NCI-H146 treated with DMSO at 0.1 percent for 48 hours (cell line): ENCODE measurements around the gene PDRG1.

Experiments used
- DNase-seq: peaks from one replicate; lab custom pipeline; 2025; ENCODE audit not compliant: unreplicated experiment; lab: John Stamatoyannopoulos, UW

The PDRG1 gene

DNA sequence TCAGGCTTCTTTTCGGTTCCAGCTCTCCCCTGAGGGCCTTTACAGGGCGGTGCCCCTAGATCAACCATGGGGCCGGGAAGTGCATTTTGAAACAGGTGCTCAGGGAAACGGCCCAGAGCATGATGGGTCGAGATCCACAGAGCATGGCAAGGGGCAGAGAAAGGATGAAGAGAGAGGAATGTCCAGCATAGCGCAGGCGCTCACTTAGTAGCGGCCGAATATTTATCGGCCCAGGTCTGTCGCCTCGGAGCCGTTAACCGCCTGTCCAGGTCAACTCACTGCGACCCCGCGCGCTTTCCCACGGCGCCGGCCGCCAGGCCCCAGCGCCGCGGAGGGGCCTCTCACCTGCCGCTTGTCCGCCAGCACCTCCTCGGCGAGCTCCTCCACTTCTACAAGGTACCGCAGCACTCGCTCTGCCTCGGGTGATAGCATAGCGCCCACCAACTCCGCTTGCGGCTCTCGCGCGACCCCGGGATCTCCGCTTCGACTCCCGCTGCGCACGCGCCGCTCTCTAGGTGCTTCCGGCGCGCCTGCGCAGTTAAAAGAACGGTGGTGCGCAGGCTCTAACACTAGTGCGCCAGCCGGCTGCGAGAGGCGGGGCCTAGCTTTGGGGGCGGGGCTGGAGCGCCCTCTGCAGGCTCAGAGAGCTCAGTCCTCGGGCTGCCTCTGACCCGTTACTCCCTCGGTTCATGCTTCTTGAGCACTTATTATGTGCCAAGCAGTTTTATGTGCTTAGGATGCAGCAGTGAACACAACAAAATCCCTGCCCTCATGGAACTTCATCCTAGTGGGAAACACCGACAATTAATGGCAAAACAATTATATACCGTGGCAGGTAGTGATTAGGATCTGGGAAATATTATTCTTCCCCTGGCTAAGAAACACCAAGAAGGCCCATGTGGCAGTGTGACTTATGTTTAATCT lies at the start of gene PDRG1:
Gene PDRG1 (minus strand): TSS at position 517 of the 924 bp plus-strand sequence. CDS start 85 bp downstream, at position 432.
- DNase-seq: peak; percentile 98

DNA sequence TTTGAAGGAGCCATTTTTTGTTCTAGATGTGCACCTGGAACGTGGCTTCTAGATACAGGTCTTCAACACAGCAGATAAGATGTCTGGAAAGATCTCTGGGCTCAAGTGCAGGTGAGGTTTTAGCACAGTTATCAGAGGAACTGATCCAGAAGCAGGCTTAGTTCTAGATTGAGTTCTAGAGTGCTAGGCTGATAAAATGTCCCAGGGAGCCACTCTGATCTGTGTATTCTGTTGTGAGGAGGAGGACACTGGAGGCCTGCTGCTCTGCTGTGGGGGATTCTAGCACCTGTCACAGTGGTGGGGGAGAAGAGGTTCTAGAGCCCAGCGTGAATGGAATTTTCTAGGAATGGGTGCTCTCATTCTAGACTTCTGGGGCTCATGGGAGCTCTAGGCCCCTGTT lies 46.4 kb upstream of the PDRG1 start:
- no peak for DNase-seq

DNA sequence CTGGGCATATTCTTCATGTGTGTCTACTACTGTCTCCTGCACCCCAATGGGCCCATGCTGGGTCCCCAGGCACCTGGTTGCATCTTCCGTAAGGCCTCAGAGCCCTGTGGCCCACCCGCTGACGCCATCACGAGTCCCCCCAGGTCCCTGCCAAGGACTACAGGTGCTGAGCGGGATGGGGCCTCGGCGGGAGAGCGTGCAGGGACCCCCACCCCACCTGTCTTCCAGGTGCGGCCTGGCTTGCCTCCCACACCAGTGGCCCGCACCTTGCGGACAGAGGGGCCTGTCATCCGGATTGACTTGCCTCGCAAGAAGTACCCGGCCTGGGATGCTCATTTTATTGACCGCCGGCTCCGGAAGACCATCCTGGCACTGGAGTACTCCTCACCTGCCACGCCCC lies 45.1 kb upstream of the PDRG1 start:
- no peak for DNase-seq

DNA sequence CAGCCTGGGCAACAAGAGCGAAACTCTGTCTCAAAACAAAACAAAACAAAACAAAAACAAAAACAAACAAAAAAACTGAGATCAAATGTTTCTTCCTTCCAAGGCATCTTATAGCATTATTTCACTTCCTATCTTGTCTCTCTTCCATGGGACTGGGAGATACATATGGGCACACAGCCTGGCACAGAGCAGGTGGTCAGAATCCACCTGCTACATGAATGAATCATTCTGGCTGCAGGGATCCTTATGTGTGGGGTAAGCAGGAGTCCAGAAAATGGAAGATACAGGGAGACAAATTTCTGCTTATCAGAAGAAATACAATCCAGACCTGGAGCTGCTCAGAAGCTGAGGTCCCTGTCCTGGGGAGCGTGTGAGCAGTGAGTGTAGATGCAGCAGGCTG lies 40.2 kb upstream of the PDRG1 start:
- no peak for DNase-seq

DNA sequence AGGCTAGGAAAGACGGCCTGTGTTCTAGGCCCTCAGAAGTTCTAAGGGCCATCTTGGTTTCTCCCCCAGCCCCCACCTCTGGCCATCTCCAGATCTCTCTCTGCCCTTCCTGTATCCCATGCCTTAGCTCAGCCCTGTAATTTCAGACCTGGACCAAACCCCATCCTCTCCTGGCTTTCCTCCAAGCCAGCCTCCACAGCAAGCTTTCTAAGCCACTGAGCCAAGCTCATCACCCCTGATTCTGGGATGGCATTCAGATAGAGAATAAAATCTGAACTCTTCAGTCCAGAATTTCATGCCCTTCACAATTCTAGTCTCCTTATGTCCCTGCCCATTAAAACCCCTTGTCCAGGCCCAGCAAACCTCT lies 39.5 kb upstream of the PDRG1 start:
- no peak for DNase-seq

DNA sequence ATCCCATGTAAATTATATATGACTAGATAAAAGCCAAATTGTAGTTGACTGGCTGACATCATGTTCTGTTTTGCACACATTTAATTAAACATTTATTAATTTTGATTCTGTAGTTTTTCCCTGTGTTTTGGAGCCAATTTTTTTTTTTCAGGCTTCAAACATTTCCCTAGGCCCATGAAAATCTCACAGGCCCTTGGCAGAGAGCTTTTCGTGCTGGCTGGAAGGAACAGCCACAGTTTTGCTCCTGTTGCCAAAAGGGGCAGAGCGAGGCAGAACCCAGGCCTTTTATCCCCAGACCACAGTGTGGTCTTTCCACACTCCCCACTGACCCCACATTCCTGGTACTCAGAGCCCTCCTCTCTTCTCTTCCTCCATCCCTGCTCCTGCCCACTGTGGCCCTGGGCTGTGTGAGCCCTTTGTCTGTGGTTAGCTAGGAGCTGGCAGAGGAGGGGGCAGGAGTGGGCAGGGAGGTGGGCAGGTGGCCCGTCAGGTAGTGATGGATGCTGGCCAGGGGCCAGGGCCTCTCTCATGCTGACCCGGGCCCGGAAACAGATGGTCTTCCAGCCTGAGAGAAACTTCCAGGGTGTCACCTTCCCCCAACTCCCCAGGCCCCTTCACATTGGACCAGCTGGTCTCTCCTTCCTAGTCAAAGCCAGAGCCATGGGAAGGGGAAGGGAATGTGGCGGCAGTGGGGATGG lies 38.9 kb upstream of the PDRG1 start:
- peak; percentile 36 for DNase-seq

DNA sequence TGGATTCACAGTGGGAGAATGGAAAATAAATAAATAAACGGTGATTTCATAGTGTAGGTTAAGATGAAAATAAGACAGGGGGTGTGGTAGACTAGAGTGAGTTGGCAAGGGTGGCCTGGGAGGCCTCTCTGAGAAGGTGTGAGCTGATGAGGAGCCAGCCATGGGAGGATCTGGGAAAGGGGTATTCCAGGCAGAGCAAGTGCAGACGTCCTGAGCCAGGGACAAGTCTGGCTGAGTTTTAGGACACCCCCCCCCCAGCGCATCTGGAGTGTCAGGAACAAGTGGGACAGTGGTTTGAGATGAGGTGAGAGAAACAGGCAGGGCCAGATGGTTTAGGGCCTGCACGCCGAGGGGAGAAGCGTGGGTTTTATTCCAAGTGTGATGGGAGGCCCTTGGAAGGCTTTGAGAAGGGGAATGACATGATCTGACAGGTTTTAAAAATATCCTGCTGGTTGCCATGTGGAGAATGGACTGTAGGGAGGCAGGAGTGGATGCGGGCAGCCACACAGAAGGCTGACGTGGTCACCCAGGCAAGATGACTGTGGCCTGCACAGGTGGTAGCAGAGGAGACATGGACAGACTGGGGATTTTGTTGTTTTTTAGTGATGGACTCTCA lies 37.3 kb upstream of the PDRG1 start:
- DNase-seq: no peak

DNA sequence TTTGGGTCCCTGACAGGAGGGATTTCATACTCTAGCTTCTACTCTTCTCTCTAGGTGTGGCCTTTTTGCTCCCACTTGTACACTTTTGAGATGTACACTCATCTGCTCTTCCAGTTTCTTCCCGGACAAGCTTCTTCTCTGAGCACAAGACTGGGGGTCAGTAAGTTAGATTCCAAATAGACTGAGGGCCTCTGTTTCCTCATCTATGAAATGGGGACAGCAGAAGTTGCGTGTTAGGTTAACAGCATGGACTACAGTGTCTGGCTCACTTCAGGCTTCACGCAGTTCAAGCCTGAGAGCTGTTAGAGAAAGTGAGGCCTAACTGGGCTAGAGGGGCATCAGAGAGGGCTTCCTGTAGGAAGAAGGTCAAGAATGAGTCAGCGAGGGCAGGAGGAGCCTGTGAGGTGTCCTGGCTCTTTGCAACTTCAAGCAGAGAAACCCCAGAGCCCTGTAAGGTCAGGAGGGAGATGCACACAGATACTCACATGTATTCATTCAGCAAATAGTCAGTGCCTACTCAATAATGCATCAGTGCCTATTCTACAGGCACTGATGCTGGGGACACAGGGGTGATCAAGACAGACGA lies 36.7 kb upstream of the PDRG1 start:
- no peak for DNase-seq

DNA sequence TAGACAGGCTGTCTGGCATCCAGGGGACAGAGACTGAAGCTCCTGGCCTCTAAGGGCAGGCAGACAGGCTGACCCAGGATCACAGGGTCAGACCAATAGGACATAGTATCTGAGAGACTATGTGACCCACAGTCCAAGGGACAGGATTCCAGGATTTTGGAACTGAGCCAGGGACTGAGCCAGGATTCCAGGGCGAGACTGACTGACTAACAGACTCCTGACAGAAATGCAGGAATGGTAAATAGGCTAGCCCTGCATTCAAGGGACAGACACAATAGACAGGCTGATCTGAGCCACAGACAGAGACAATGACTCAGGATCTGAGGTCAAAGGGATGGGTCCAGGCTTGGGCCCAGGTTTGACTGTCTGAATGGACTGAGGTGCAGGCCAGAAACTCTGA lies 35.9 kb upstream of the PDRG1 start:
- DNase-seq: no peak

DNA sequence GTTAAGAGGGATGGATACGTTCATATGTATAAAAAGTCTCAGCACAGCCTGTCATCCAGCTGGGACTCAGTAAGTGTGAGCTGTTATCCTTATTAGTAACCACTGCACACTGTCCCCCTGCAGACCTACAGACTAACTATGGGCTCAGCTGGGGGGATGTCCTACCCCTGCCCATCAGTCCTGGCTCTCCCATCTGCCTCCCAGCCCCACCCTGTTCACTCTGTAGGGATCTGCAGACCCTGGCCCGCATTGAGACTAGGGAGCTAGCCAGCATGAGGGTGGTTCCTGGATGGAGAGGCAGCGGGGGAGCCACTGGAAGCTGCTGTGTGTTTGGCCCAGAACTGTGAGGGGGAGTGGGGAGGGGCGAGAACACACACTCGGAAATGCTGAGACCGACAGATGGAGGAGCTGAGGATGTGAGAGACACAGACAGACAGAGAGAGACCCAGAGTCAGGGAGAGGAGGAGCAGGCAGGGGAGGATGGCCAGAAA lies 33.2 kb upstream of the PDRG1 start:
- no peak for DNase-seq

DNA sequence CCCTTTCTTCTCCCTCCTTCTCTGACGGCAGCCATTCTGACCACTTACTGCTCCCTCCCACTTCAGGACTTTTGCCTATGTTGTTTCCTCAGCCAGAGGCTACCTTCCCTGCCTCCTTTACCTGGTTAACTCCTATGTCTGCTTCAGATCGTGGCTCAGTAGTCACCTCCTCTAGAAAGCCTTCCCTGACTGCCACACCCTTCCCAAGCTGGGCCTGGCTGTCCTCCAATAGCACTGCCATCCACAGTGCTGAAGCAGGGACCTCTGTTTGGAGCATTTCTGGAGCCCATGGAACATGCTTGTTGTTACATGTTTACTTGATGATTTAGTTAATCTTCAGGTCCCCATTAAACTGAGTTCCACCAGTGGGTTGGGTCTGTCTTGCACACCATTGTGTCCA lies 29.9 kb upstream of the PDRG1 start:
- no peak for DNase-seq

DNA sequence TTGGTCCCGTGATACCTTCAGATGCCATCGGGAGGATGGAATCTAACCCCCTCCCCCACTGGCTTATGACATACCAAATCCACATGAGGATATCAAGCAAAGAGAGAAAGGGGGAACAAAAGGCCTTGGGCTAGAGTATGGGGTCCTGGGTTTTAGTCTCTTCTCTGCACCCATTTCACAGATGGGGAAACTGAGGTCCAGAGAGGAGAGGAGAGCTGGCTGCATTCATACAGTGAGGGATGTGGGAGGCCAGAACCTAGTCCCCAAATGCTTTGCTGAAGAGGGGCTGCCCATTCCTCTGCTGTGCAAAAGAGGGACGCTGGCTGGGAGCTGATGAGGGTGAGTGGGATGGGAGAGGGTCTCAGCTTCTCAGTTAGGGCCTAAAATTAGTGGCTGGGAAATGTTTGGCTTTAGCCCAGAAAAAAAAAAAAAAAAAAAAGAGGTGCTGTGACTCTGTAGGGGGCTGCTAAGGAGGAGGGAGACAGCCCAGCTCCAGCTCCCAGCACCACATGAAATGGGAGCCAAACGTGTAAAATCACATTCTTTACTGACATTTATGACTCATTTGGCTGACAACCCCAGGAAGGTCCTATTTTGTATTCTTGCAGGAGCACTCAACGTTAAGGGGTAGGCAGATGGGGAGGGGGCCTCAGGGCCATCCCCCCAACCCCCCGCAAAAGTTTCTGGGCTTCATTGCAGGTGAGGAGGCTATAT lies 28.0 kb upstream of the PDRG1 start:
- no peak for DNase-seq

DNA sequence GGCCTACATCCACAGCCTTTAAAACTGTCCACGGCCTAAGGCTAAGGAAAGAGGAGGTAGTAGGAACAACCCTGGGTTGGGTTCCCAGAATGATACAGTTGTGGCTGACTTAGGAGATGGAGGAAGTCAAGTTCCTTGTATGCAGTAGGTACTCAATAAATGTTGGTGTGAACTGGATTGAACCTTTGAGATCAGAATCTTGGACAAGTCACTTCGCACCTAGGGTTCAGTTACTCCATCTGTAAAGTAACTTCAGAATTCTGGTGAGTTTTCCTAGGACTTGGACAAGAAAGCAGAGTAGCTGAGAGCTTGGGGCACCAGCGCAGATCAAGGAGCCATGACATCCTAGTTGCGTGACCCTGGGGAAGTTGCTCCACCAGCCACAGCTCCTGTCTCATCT lies 25.2 kb upstream of the PDRG1 start:
- DNase-seq: no peak

DNA sequence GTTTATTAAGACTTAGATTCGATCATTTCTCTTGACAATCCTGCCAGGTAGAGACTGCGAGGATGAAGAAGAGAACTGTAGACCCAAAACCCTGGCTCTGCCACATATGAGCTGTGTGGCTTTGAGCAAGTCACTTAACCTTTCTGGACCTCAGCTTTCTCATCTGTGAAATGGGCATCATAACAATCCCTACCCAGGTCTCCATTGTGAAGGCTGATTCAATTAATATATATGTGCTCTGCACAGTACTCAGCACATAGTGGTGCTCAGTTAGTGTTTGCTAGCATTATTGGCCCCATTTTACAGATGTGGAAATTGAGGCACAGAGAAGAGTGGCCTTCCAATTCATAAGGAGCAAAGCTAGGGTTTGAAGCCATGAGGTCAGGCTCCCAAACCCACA lies 24.0 kb upstream of the PDRG1 start:
- no peak for DNase-seq

DNA sequence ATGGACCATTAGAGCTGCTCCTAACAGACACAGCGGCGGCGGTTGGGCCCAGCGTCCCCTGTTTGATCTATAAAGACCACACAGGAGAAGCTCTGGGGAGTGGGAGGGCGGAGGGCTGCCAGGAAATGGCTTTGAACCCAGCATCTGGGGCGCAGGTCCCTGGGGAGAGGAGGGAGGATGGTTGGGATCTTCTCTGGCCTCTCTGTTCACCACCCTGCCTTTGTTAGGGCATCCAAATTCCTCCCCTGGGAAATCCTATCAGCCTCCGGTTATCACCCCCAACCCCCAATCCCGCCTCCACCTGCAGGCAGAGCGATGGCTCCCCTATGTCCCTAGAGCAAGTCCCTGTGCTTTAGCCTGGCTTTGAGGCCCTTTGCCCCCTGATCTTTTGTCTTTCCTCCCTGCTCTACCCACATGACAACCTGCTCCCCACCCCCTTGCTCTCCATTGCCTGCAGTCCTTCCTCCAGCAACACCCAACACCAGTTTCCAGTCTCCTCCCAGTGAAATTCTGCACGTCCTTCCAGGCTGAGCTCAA lies 23.2 kb upstream of the PDRG1 start:
- DNase-seq: no peak

DNA sequence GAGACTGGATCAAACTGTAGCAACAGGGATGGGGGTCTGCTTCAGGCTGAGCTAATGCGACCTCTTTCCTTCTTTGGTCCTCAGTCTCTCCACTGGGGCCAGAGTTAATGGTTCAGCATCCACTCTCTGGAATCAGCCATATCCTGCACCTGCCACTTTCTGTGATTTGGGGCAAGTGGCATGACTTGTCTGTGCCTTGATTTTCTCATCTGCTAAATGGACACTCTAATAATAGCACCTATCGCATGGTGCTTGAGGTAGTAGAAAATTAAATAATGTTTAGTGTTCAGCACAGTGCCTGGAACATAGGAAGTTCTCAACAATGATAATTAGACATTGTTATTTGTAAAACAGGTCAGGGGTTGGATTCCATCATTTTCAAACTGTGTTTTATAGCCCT lies 22.4 kb upstream of the PDRG1 start:
- DNase-seq: no peak

DNA sequence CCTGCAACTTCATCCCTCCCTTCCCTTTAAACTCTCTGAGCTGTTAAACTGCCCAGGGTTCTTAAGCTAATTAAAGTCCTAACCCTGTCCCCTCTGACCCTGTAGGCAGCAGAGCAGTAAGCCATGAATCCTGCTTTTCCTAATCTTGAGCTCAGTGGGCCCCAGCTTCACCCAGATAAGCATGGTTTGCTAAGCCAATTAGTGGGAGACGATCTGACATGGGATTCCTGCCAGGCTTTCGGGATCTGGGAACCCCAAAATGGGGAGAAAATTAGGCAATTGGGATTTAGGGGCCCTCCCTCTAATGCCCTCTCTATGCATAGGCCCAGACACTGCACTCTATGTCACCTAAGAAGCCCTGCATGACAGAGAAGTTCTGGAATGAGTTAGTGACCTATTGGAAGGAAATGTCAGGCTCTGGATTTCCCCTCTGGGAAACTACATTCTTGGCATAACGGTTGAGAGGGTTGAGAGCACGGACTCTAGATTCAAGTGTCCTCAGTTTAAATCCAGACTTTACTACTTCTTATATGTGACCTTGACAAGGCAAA lies 20.7 kb upstream of the PDRG1 start:
- DNase-seq: no peak

DNA sequence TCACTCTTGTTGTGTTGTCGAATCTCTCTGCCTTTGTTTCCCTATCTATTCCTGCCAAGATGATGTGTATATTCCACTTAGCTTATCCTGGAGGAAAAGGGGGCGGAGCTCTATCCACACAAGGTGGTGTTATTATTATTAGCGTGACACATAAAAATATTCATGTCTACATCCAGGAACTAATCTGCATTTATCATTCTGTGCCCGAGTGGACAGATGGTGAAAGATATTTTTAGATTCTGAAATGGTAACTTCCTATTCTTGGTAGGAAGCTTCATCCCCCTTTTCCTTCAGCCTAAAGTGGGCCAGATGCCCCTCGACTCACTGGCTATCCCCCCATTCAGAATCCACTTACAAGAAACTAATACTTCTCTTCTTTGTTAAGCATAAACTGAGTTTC lies 18.1 kb upstream of the PDRG1 start:
- DNase-seq: no peak

DNA sequence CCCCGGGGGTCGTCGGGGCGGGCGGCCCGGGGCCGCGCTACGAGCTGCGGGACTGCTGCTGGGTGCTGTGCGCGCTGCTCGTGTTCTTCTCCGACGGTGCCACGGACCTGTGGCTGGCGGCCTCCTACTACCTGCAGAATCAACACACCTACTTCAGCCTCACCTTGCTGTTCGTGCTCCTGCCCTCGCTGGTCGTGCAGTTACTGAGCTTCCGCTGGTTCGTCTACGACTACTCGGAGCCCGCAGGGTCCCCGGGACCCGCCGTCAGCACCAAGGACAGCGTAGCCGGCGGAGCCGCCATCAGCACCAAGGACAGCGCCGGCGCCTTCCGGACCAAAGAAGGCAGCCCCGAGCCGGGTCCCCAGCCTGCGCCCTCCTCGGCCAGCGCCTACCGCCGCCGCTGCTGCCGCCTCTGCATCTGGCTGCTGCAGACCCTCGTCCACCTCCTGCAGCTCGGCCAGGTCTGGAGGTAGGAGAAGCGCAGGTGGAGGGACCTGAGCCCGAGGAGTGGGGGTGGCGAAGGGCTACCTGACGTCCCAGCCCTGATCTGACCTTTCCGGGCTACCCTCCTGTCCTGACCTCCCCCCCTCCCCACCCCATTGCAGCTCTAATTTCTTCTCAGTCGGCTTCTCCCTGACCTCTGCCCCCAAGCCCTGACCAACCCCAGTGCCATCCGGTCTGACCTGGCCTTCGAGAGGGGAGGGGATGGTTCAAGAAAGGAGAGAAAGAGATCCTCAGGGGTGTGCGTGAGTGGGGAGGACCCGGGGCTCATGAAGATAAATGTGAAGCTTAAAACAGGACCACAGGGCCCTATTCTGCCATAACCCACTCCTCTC lies 16.7 kb upstream of the PDRG1 start:
- DNase-seq: no peak
